GM12878 (cell line): Measurements from ENCODE around the gene MAP3K6. TPM values are rescaled to one million over a fixed set of nuclear protein-coding genes. Genes with fewer than 3 reads are reported as not detected.

Experiments used
- ATAC-seq: fragments of 200-7000 bp; cut with Tn5 transposase; 3 replicates; pipeline ENCODE4 v1.9.1; 2020; ENCODE audit warnings: mild to moderate bottlenecking, moderate library complexity
- BruUV-seq: library from RNA; stranded (reverse); fragments of 400-500 nt; replicated peaks from 2 replicates; lab custom pipeline; 2021; lab: Mats Ljungman, UMichigan
- CTCF ChIA-PET: fragments of 300-600 bp; sonication (Branson Sonifier 250); formaldehyde crosslinking; extraction: SDS; loops from one replicate; lab custom pipeline; 2021; ENCODE audit warnings: inconsistent platforms; lab: Yijun Ruan, JAX
- POLR2A ChIA-PET: fragments of 350-600 bp; formaldehyde crosslinking; extraction: SDS; loops from one replicate; lab custom pipeline; 2021; ENCODE audit warnings: inconsistent platforms; lab: Charles Lee
- RAD21 ChIA-PET: fragments of 300-600 bp; sonication (Branson Sonifier 250); formaldehyde crosslinking; loops from one replicate; lab custom pipeline; 2023; ENCODE audit warnings: antibody characterized with exemption; ENCODE audit not compliant: unreplicated experiment; lab: Charles Lee
- SMC1A ChIA-PET: fragments of 300-600 bp; sonication (Branson Sonifier 250); formaldehyde crosslinking; loops from one replicate; lab custom pipeline; 2023; ENCODE audit not compliant: unreplicated experiment, uncharacterized antibody; lab: Charles Lee
- DNase-seq: peaks from one replicate; pipeline ENCODE4 v3.0.0-alpha.2; 2011; ENCODE audit warnings: low read depth, low spot score
- FAIRE-seq: peaks from 3 replicates; lab custom pipeline; 2011; peaks lifted over from hg19 to GRCh38; lab: Jason Lieb, UNC
- H2AFZ ChIP-seq: 2 replicates; pipeline ENCODE4 v1.6.0; 2011; ENCODE audit warnings: low read depth, low read length, control low read depth; ENCODE audit not compliant: control insufficient read depth
- H3K27ac ChIP-seq: 2 replicates; pipeline ENCODE4 v1.5.1; 2011; ENCODE audit warnings: control low read depth; ENCODE audit not compliant: control insufficient read depth, insufficient read depth
- H3K27me3 ChIP-seq, 2 experiments: replicated peaks in 1 of 2; 2 replicates each; pipeline versions ENCODE4 v1.6.0 to v1.6.1; 2011; ENCODE audit warnings: low read length in 1 of 2; ENCODE audit not compliant: control insufficient read depth in 2 of 2, insufficient read depth in 2 of 2
- H3K36me3 ChIP-seq, 2 experiments: 2 replicates each; pipeline ENCODE4 v1.5.1; 2011; ENCODE audit warnings: low read length in 1 of 2; ENCODE audit not compliant: control insufficient read depth in 2 of 2, insufficient read depth in 2 of 2
- H3K4me1 ChIP-seq: 2 replicates; pipeline ENCODE4 v1.6.1; 2011; ENCODE audit warnings: mild to moderate bottlenecking, low read length, moderate library complexity, mixed read lengths; ENCODE audit not compliant: control insufficient read depth, insufficient read depth
- H3K4me2 ChIP-seq: 2 replicates; pipeline ENCODE4 v1.6.0; 2011; ENCODE audit warnings: control low read depth; ENCODE audit not compliant: control insufficient read depth, insufficient read depth
- H3K4me3 ChIP-seq: fragments of 200-600 bp; sonication (generic); 2 replicates; pipeline ENCODE4 v1.5.1; 2016
- H3K79me2 ChIP-seq: 2 replicates; pipeline ENCODE4 v1.6.0; 2011; ENCODE audit warnings: low read length; ENCODE audit not compliant: control insufficient read depth, insufficient read depth
- H3K9ac ChIP-seq: 2 replicates; pipeline ENCODE4 v1.8.0; 2011; ENCODE audit warnings: low read length, control low read depth, mixed read lengths; ENCODE audit not compliant: control insufficient read depth, insufficient read depth
- H3K9me3 ChIP-seq: replicated peaks from 3 replicates; pipeline ENCODE4 v1.5.1; 2011; ENCODE audit warnings: mild to moderate bottlenecking, low read length; ENCODE audit not compliant: control insufficient read depth, insufficient read depth
- H4K20me1 ChIP-seq: 2 replicates; pipeline ENCODE4 v1.6.0; 2011; ENCODE audit not compliant: control insufficient read depth, insufficient read depth
- BCL3 ChIP-seq: IDR thresholded peaks from 2 replicates; pipeline ENCODE4 v1.6.1; 2011; ENCODE audit warnings: borderline replicate concordance, low read depth, mild to moderate bottlenecking, moderate library complexity, low read length; ENCODE audit not compliant: insufficient read depth, poor library complexity, severe bottlenecking
- EGR1 ChIP-seq, 2 experiments: IDR thresholded peaks; 1 replicate in 1 of 2; 2 replicates in 1 of 2; pipeline ENCODE4 v1.6.1; 2011 to 2012; ENCODE audit warnings: low read depth in 2 of 2, low read length in 2 of 2, borderline replicate concordance in 1 of 2, mild to moderate bottlenecking in 1 of 2, moderate library complexity in 1 of 2
- FOXK2 ChIP-seq: fragments of 450-650 bp; IDR thresholded peaks from 2 replicates; pipeline ENCODE4 v1.6.1; 2017; ENCODE audit warnings: mild to moderate bottlenecking, moderate library complexity
- HDGF ChIP-seq: fragments of 450-650 bp; IDR thresholded peaks from 2 replicates; pipeline ENCODE4 v1.6.1; 2016; ENCODE audit warnings: antibody characterized with exemption
- NFXL1 ChIP-seq: fragments of 450-650 bp; IDR thresholded peaks from 2 replicates; pipeline ENCODE4 v1.6.1; 2017; ENCODE audit warnings: antibody characterized with exemption, mild to moderate bottlenecking, borderline replicate concordance
- POLR2A ChIP-seq: IDR thresholded peaks from 2 replicates; pipeline ENCODE4 v1.6.1; 2011; ENCODE audit warnings: low read depth, mild to moderate bottlenecking, low read length
- POLR2AphosphoS2 ChIP-seq: IDR thresholded peaks from 2 replicates; pipeline ENCODE4 v1.6.1; 2011; ENCODE audit warnings: low read depth, mild to moderate bottlenecking, low read length, improper control_type of control experiment, moderate library complexity
- SUPT20H ChIP-seq: IDR thresholded peaks from 2 replicates; pipeline ENCODE4 v1.6.1; 2011; ENCODE audit warnings: low read depth, mild to moderate bottlenecking, low read length, moderate library complexity, borderline replicate concordance; ENCODE audit not compliant: control insufficient read depth
- WGBS: methylation state at CpG from one replicate; pipeline ENCODE4 v1.1.6; 2016; ENCODE audit warnings: low lambda C conversion rate; ENCODE audit not compliant: insufficient replicate concordance, insufficient coverage; ENCODE audit errors: missing lambda C conversion rate; 5-methylcytosine and 5-hydroxymethylcytosine counted together
- in situ Hi-C: fragments of 300-500 bp; cut with MboI; formaldehyde crosslinking; loops from 9 replicates; pipeline ENCODE4 v1.14.3; 2018; ENCODE audit warnings: mixed read lengths
- intact Hi-C: fragments of 100-400 bp; cut with micrococcal nuclease; formaldehyde crosslinking; loops from one replicate; pipeline ENCODE4 v1.14.2; 2022; ENCODE audit not compliant: unreplicated experiment
- polyA plus RNA-seq, 11 experiments: library from polyadenylated mRNA; depleted of rRNA in 4 of 11; unstranded in 6 of 11; stranded (reverse) in 5 of 11; fragments of >200 nt; fragmentation: Nextera tagmentation in 4 of 11; fragmentation: Illumina TruSeq in 1 of 11; extraction: Ambion mirVana in 4 of 11; extraction: Trizol in 1 of 11; gene quantifications; 1 replicate in 1 of 11; 2 replicates in 10 of 11; pipeline versions ENCODE4 v1.2.1 to v1.2.3, GENCODE V29; 2011 to 2016; ENCODE audit warnings: inconsistent platforms in 2 of 11, missing spikeins in 2 of 11, low read depth in 1 of 11
- total RNA-seq, 4 experiments: library from RNA; depleted of rRNA in 3 of 4; stranded (reverse); fragments of >200 nt in 3 of 4; fragmentation: Illumina TruSeq in 1 of 4; extraction: Trizol in 1 of 4; gene quantifications; 2 replicates each; pipeline versions ENCODE4 v1.2.1 to v1.2.3, GENCODE V29; 2013 to 2021
- TF ChIP-seq, protein P1 (sequence below): fragments of 450-650 bp; IDR thresholded peaks from 2 replicates; pipeline ENCODE4 v1.6.1; 2017; ENCODE audit warnings: mild to moderate bottlenecking

MAP3K6 gene
- total and polyA plus RNA-seq, 10 of the 15 experiments (the other 5 are each of a cell fraction or from before 2014, with no cell fraction given): 0.15 to 3.4 (median 1.2) TPM; not detected in 1

DNA sequence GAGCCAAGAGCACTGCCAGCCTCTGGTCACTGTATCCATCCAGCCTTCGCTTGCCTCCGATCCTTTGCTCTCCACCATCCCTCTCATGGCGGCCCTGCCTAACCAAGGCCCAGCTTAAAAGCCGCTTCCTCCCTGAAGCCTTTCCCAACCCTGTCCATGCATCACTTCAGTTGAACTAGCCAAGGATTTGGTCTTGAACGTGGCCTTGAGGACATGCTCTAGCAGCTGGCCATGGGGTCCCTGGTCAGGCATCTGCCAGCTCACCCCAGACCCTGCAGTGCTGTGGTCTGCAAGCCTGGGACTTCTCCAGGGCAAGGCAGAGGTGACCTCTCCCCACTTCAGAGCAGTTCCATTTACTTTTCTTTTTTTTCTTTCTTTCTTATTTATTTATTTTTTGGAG, 30.0 kb downstream of the MAP3K6 start:
- no peak for DNase-seq
- ChIA-PET RAD21 (no interaction called here), CTCF (interaction anchor here (0.6 to 1.8 kb wide), 3 partner anchors 10 to 270 kb away, joined by 4 to 6 read pairs (median 4); no protein-coding TSS in a partner anchor), SMC1A (no interaction called here), POLR2A (interaction anchor here (0.6 kb wide), 2 partner anchors 36 to 53 kb away, joined by 3 to 5 read pairs; no protein-coding TSS in a partner anchor)
- TF ChIP-seq SUPT20H (no peak), POLR2A (peak; percentile 30; the same call in 1 of the 2 replicates)
- H4K20me1 ChIP-seq: no peaks in the 10 kb centered on the region
- peaks cover 12% of the 10 kb centered on the region for H3K4me1 ChIP-seq
- H3K9me3 ChIP-seq: no peaks in the 10 kb centered on the region
- no peak overlapping the region for H2AFZ ChIP-seq
- no peak overlapping the region for H3K4me2 ChIP-seq
- intact Hi-C loops (no loop called here), in situ Hi-C loops (no loop called here)
- no peak overlapping the region for H3K9ac ChIP-seq
- no peaks in the 10 kb centered on the region for H3K27me3 ChIP-seq
- no peak for FAIRE-seq
- H3K27ac ChIP-seq: no peak overlapping the region
- no TSS peak for BruUV-seq
- H3K4me3 ChIP-seq: no peak overlapping the region
- H3K36me3 ChIP-seq: peaks cover 13 to 23% of the 10 kb centered on the region in 2 experiments
- ATAC-seq: no peak
- 95% methylated on average over 5 of the region's 5 CpGs for WGBS
- no peaks in the 10 kb centered on the region for H3K79me2 ChIP-seq

DNA sequence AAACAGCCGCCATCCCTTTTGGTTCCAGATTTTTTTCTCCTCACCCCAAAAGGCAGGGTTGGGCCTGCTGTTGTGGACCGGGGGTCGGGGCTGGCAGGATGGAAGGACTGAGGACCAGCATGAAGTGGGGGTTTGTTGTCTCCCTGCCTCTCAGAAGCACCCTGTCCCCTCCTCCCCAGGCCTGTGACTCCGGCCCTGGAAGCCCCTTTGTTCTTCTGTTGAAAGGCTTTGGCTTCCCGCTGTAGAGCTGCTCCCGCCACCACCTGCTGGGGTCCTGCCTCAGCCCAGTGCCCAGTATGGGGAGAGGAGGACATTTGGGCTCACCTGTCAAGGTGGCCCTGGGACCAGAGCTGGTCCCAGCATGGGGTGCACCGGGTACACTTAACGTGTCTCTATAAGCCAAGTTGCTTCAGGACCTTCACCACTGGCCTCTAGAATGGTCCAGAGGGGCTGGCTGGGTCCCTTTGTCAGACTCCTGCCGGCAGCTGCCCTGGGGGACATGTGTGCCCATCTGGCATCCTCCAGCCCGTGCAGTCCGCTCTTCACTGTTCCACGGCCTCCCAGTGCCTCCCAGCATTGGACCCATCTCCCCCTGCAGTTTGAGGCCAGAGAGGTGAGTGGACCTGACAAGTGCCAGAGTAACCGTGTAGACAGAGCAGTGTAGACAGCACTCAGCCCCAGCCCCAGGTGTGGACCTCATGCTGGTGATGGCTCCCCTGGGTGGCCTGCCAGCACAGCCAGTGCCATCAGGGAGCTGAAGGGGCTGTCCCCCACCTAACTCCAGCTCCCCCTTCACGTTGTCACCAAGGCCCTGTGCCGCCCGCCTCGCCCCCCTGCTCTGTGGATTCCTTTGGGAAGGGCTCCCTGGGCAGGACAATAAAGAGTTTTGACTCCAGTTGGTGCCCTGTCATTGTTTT, 31.0 kb downstream of the MAP3K6 start:
- no peak overlapping the region for H3K9ac ChIP-seq
- no peak for ATAC-seq
- no peak for FAIRE-seq
- no peak overlapping the region for H3K27ac ChIP-seq
- H3K4me3 ChIP-seq: no peak overlapping the region
- in situ Hi-C loops: no loop called here
- H3K4me2 ChIP-seq: no peak overlapping the region
- H3K36me3 ChIP-seq: peaks cover 13 to 25% of the 10 kb centered on the region in 2 experiments
- DNase-seq: no peak
- intact Hi-C loops: no loop called here
- H2AFZ ChIP-seq: no peak overlapping the region
- RAD21 ChIA-PET: no interaction called here
- no peaks in the 10 kb centered on the region for H3K27me3 ChIP-seq
- H3K4me1 ChIP-seq: peaks cover 2% of the 10 kb centered on the region
- POLR2A ChIA-PET: interaction anchor here (0.5 kb wide), 1 partner anchor 166 kb away, joined by 7 read pairs; no protein-coding TSS in a partner anchor
- no peaks in the 10 kb centered on the region for H3K79me2 ChIP-seq
- BruUV-seq: no TSS peak
- no peaks in the 10 kb centered on the region for H3K9me3 ChIP-seq
- CTCF ChIA-PET: interaction anchor here (1.1 to 1.6 kb wide), 3 partner anchors 9 to 40 kb away, joined by 4 read pairs; no protein-coding TSS in a partner anchor
- no peaks in the 10 kb centered on the region for H4K20me1 ChIP-seq
- WGBS: 86% methylated on average over 17 of the region's 17 CpGs
- SMC1A ChIA-PET: no interaction called here
- TF ChIP-seq, protein P1, sequence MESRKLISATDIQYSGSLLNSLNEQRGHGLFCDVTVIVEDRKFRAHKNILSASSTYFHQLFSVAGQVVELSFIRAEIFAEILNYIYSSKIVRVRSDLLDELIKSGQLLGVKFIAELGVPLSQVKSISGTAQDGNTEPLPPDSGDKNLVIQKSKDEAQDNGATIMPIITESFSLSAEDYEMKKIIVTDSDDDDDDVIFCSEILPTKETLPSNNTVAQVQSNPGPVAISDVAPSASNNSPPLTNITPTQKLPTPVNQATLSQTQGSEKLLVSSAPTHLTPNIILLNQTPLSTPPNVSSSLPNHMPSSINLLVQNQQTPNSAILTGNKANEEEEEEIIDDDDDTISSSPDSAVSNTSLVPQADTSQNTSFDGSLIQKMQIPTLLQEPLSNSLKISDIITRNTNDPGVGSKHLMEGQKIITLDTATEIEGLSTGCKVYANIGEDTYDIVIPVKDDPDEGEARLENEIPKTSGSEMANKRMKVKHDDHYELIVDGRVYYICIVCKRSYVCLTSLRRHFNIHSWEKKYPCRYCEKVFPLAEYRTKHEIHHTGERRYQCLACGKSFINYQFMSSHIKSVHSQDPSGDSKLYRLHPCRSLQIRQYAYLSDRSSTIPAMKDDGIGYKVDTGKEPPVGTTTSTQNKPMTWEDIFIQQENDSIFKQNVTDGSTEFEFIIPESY: no peak
- TF ChIP-seq POLR2AphosphoS2 (no peak), EGR1 (IDR thresholded peaks at IDR 0.05; ENCODE audit: borderline replicate concordance in 1 of 2, low read depth in 2 of 2, low read length in 2 of 2) (no peak), FOXK2 (no peak), BCL3 (no peak), NFXL1 (no peak), HDGF (no peak)
